ENCODE results near the gene RHOBTB3.

DNA sequence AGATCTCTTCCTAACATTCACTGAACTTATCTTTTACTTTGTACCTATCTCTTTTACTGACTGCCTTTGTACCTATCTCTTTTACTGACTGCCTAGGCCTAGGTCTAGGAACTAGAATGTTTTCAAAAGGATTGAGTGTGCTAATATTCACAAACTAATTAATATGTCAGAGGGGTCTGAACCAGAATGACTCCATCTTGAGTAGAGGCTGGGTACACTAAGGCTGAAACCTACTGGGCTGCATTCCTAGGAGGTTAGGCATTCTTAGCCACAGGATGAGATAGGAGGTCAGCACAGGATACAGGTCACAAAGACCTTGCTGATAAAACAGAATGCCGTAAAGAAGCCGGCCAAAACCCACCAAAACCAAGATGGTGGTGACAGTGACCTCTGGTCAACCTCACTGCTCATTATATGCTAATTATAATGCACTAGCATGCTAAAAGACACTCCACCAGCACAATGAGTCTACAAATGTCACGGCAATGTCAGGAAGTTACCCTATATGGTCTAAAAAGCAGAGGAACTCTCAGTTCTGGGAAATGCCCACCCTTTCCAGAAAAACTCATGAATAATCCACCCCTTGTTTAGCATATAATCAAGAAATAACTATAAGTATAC lies 2.5 kb upstream of the RHOBTB3 start:
- TF ChIP-seq, protein P1, sequence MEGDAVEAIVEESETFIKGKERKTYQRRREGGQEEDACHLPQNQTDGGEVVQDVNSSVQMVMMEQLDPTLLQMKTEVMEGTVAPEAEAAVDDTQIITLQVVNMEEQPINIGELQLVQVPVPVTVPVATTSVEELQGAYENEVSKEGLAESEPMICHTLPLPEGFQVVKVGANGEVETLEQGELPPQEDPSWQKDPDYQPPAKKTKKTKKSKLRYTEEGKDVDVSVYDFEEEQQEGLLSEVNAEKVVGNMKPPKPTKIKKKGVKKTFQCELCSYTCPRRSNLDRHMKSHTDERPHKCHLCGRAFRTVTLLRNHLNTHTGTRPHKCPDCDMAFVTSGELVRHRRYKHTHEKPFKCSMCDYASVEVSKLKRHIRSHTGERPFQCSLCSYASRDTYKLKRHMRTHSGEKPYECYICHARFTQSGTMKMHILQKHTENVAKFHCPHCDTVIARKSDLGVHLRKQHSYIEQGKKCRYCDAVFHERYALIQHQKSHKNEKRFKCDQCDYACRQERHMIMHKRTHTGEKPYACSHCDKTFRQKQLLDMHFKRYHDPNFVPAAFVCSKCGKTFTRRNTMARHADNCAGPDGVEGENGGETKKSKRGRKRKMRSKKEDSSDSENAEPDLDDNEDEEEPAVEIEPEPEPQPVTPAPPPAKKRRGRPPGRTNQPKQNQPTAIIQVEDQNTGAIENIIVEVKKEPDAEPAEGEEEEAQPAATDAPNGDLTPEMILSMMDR (IDR thresholded peaks at IDR 0.05), result no peak
- TF ChIP-seq POLR2AphosphoS5 (IDR thresholded peaks at IDR 0.05) (no peak), POLR2A (IDR thresholded peaks at IDR 0.05) (no peak), EP300 (IDR thresholded peaks at IDR 0.05) (no peak)
